BJ (cell line): ENCODE results near the gene SLAMF1. TPM values are rescaled to one million over a fixed set of nuclear protein-coding genes. Genes with fewer than 3 reads are reported as not detected.

Experiments
- CTCF ChIA-PET: fragments of 350-600 bp; formaldehyde crosslinking; extraction: SDS; loops from one replicate; lab custom pipeline; 2021; ENCODE audit warnings: antibody characterized with exemption, inconsistent platforms; lab: Yijun Ruan, JAX
- POLR2A ChIA-PET: fragments of 300-600 bp; sonication (Branson Sonifier 250); formaldehyde crosslinking; extraction: SDS; loops from one replicate; lab custom pipeline; 2021; ENCODE audit warnings: antibody characterized with exemption; lab: Charles Lee
- DNase-seq: peaks from one replicate; pipeline ENCODE4 v3.0.0-alpha.2; 2011; ENCODE audit warnings: low read depth
- H3K27me3 ChIP-seq: 2 replicates; pipeline ENCODE4 v1.6.0; 2011; ENCODE audit warnings: low read length; ENCODE audit not compliant: control insufficient read depth, insufficient read depth
- H3K36me3 ChIP-seq: 2 replicates; pipeline ENCODE4 v1.5.1; 2011; ENCODE audit warnings: low read length; ENCODE audit not compliant: control insufficient read depth, insufficient read depth
- H3K4me3 ChIP-seq: 2 replicates; pipeline ENCODE4 v1.5.1; 2011; ENCODE audit warnings: low read depth, mild to moderate bottlenecking, control low read depth, low read length
- CTCF ChIP-seq: IDR thresholded peaks from 2 replicates; pipeline ENCODE4 v1.5.1; 2011; ENCODE audit warnings: low read depth, mild to moderate bottlenecking, control low read depth, inconsistent platforms, low read length, moderate library complexity; ENCODE audit not compliant: insufficient read depth
- polyA plus RNA-seq: library from polyadenylated mRNA; depleted of rRNA; stranded (reverse); fragments of >200 nt; gene quantifications from 2 replicates; pipeline ENCODE4 v1.2.3, GENCODE V29; 2011

SLAMF1 gene
- polyA plus RNA-seq, 1 experiment, result not detected

GRCh38 chr1:160681066-160681890 lies 34.4 kb upstream of the SLAMF1 start:
- DNase-seq, result no peak
- TF ChIP-seq CTCF, result peak; percentile 48
- Histone ChIP-seq H3K4me3 (no peak overlapping the region), H3K27me3 (peaks cover 1% of the 10 kb centered on the region; the same call in 1 of the 2 replicates), H3K36me3 (no peaks in the 10 kb centered on the region)
- CTCF ChIA-PET, result interaction anchor here (0.6 kb wide), 1 partner anchor 276 kb away, joined by 3 read pairs; no protein-coding TSS in a partner anchor
- POLR2A ChIA-PET, result no interaction called here

DNA sequence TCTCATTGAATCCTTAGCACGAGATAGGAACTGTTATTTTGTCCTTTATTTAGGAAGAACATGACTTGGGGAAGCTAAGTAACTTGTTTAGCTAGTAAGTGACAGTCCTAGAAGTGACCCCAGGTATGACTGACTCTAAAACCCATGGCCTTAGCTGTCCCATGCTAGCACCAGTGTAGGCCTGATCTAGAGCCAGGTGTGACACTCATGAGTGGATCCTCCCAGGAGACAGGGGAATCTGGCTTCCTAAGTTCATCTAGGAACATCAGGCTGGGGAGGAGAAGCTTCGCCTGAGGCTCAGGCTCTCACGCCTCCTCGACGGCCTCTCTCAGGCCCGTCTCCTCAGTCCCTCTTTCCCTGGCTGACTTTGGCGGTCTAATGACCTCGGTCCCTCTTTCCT lies 33.6 kb upstream of the SLAMF1 start:
- TF ChIP-seq CTCF, result no peak
- Histone ChIP-seq H3K27me3 (peaks cover 1% of the 10 kb centered on the region; the same call in 1 of the 2 replicates), H3K36me3 (no peaks in the 10 kb centered on the region), H3K4me3 (no peak overlapping the region)
- POLR2A ChIA-PET, result no interaction called here
- CTCF ChIA-PET, result interaction anchor here (0.6 to 1.1 kb wide), 2 partner anchors 78 to 271 kb away, joined by 4 read pairs; no protein-coding TSS in a partner anchor
- DNase-seq, result no peak

- TF ChIP-seq CTCF, result no peak
- H3K4me3 ChIP-seq, result no peak overlapping the region
- CTCF ChIA-PET, result interaction anchor here (1.1 kb wide), 1 partner anchor 272 kb away, joined by 4 read pairs; no protein-coding TSS in a partner anchor
- no peak for DNase-seq
- H3K27me3 ChIP-seq, result peaks cover 1% of the 10 kb centered on the region; the same call in 1 of the 2 replicates
- POLR2A ChIA-PET, result no interaction called here
- no peaks in the 10 kb centered on the region for H3K36me3 ChIP-seq
These were observed 33.0 kb upstream of the SLAMF1 start for GRCh38 chr1:160679893-160680292.

- TF ChIP-seq CTCF, result no peak
- Histone ChIP-seq H3K27me3 (peaks cover 1% of the 10 kb centered on the region; the same call in 1 of the 2 replicates), H3K4me3 (no peak overlapping the region), H3K36me3 (no peaks in the 10 kb centered on the region)
- ChIA-PET CTCF (interaction anchor here (2.5 kb wide), 1 partner anchor 275 kb away, joined by 11 read pairs; no protein-coding TSS in a partner anchor), POLR2A (no interaction called here)
- no peak for DNase-seq
These were observed 30.2 kb upstream of the SLAMF1 start for GRCh38 chr1:160676869-160677597.
